Peyer's patch (tissue), 4 donors: ENCODE results near the gene MYT1. TPM values are rescaled to one million over a fixed set of nuclear protein-coding genes. Genes with fewer than 3 reads are reported as not detected.

ENCODE experiments used
- DNase-seq, 3 donors: peaks; one replicate each; pipeline ENCODE4 v3.0.0-alpha.2; 2017 to 2019
- H3K27ac ChIP-seq, 4 donors: fragments of 200-600 bp; sonication (generic); one replicate each; pipeline ENCODE4 v1.5.1; 2016 to 2019
- H3K27me3 ChIP-seq, 2 donors: fragments of 200-600 bp; sonication (generic); one replicate each; pipeline ENCODE4 v1.5.1; 2019
- H3K36me3 ChIP-seq, 3 donors: fragments of 200-600 bp; sonication (generic); one replicate each; pipeline ENCODE4 v1.5.1; 2016 to 2019
- H3K4me1 ChIP-seq, 4 donors: fragments of 200-600 bp; sonication (generic); one replicate each; pipeline ENCODE4 v1.5.1; 2016 to 2019
- H3K4me3 ChIP-seq, 4 donors: fragments of 200-600 bp; sonication (generic); 1 replicate in 3 of 4; 2 replicates in 1 of 4; pipeline ENCODE4 v1.5.1; 2016 to 2019; ENCODE audit warnings: mild to moderate bottlenecking in 1 of 4
- H3K9me3 ChIP-seq, 4 donors: fragments of 200-600 bp; sonication (generic); one replicate each; pipeline ENCODE4 v1.5.1; 2016 to 2019; ENCODE audit warnings: mild to moderate bottlenecking in 1 of 4
- CTCF ChIP-seq, 6 experiments: fragments of 450-650 bp in 4 of 6; fragments of 200-600 bp in 2 of 6; sonication (generic) in 1 of 6; IDR thresholded peaks; one replicate each; pipeline ENCODE4 v1.5.1; 2017 to 2019; ENCODE audit warnings: antibody characterized with exemption in 6 of 6, mild to moderate bottlenecking in 3 of 6, moderate library complexity in 1 of 6
- POLR2A ChIP-seq, 2 donors: fragments of 450-650 bp; IDR thresholded peaks; one replicate each; pipeline ENCODE4 v1.5.1; 2017; ENCODE audit warnings: antibody characterized with exemption in 2 of 2, mild to moderate bottlenecking in 2 of 2, moderate library complexity in 2 of 2
- total RNA-seq, 4 donors: library from RNA; depleted of rRNA; stranded (reverse); fragments of >200 nt; gene quantifications; one replicate each; pipeline ENCODE4 v1.1.0, GENCODE V29; 2016

MYT1 gene
- total RNA-seq, 4 donors from 2014 or later, result 0.18 to 0.83 TPM; not detected in 2

DNA sequence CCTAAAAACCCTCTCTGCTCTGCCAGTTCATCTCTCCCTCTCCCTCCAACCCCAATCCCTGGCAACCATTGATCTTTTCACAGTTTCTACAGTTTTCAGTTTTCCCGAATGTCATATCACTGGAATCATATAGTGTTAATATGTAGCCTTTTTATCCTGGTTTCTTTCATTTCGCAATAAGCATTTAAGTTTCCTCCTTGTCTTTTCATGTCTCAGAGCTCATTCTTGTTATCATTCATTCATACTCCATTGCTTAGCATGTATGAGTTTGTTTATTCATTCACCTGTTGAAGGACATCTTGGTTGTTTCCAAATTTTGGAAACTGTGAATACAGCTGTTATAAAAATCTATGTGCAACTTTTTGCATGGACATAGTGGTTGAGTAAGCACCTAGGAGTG, 85.8 kb downstream of the MYT1 start:
- Histone ChIP-seq H3K4me3 (no peak overlapping the region), H3K4me1 (peaks cover 0 to 4% (median under 1%) of the 10 kb centered on the region in 4 donors), H3K27ac (no peak overlapping the region), H3K27me3 (no peaks in the 10 kb centered on the region), H3K9me3 (no peaks in the 10 kb centered on the region), H3K36me3 (no peaks in the 10 kb centered on the region)
- no peak for DNase-seq
- TF ChIP-seq POLR2A (IDR thresholded peaks at IDR 0.05) (no peak), CTCF (IDR thresholded peaks at IDR 0.05) (no peak)

GRCh38 chr20:64253000-64253383, 88.7 kb downstream of the MYT1 start:
- no peak for DNase-seq
- H3K36me3 ChIP-seq, result no peaks in the 10 kb centered on the region
- no peak overlapping the region for H3K27ac ChIP-seq
- peaks cover 0 to 24% (median 5%) of the 10 kb centered on the region in 4 donors for H3K4me1 ChIP-seq
- no peak overlapping the region for H3K4me3 ChIP-seq
- H3K27me3 ChIP-seq, result no peaks in the 10 kb centered on the region
- H3K9me3 ChIP-seq, result no peaks in the 10 kb centered on the region
- TF ChIP-seq CTCF (IDR thresholded peaks at IDR 0.05) (no peak), POLR2A (IDR thresholded peaks at IDR 0.05) (no peak)

DNA sequence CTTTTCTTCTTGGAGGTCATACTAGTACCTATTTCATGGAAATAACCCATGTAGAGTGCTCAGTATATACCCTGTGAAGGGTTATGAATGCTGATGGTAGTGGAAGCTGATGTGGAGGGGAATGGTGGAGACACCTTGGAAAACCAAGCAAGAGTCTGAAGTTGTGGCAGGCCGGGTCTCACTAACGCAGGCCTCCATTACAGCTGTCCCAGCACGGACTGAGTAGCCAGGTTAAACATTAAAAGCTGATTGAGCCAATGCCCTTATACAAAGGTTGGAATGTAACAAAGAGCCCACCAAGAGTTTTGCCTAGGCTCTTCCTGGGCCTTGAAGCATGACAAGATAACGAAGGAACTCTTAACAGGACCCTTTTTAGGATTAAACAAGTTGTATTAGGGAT, 89.2 kb downstream of the MYT1 start:
- no peaks in the 10 kb centered on the region for H3K9me3 ChIP-seq
- no peaks in the 10 kb centered on the region for H3K27me3 ChIP-seq
- H3K4me3 ChIP-seq, result no peak overlapping the region
- H3K36me3 ChIP-seq, result no peaks in the 10 kb centered on the region
- H3K27ac ChIP-seq, result no peak overlapping the region
- TF ChIP-seq POLR2A (IDR thresholded peaks at IDR 0.05) (no peak), CTCF (IDR thresholded peaks at IDR 0.05) (no peak)
- no peak for DNase-seq
- peaks cover 0 to 28% (median 5%) of the 10 kb centered on the region in 4 donors for H3K4me1 ChIP-seq

- Histone ChIP-seq H3K27me3 (no peaks in the 10 kb centered on the region), H3K9me3 (no peaks in the 10 kb centered on the region), H3K36me3 (no peaks in the 10 kb centered on the region), H3K4me3 (no peak overlapping the region), H3K4me1 (peaks cover 0 to 28% (median 5%) of the 10 kb centered on the region in 4 donors), H3K27ac (no peak overlapping the region)
- peak in 1 of 3 donors; percentile 44 for DNase-seq
- TF ChIP-seq POLR2A (IDR thresholded peaks at IDR 0.05), result no peak
- TF ChIP-seq CTCF (IDR thresholded peaks at IDR 0.05), result no peak
These were observed 89.9 kb downstream of the MYT1 start for GRCh38 chr20:64254156-64254555.

- peak in 2 of 3 donors; percentile 44 for DNase-seq
- H3K9me3 ChIP-seq, result no peaks in the 10 kb centered on the region
- H3K27ac ChIP-seq, result peak overlapping the region; percentile 83 to 96 (median 88)
- H3K36me3 ChIP-seq, result no peaks in the 10 kb centered on the region
- peaks cover 0 to 28% (median 5%) of the 10 kb centered on the region in 4 donors for H3K4me1 ChIP-seq
- no peak for TF ChIP-seq POLR2A (IDR thresholded peaks at IDR 0.05)
- TF ChIP-seq CTCF (IDR thresholded peaks at IDR 0.05), result no peak
- no peaks in the 10 kb centered on the region for H3K27me3 ChIP-seq
- H3K4me3 ChIP-seq, result peak overlapping the region; percentile 64 to 98 (median 83)
These were observed 90.5 kb downstream of the MYT1 start for GRCh38 chr20:64254571-64255360.
